Measurements from ENCODE around the gene TKTL2.
"Not testable (repeated sequence)": the region's sequence is repeated elsewhere in the genome, so short reads cannot be mapped to it uniquely, and the experiment has no call there.

The TKTL2 gene

GRCh38 chr4:163447023-163447422, 26.5 kb downstream of the TKTL2 start:
- not testable (repeated sequence) for DNase-seq (ENCODE audit: low read depth in 2 of 2)

GRCh38 chr4:163440040-163440439, 33.5 kb downstream of the TKTL2 start:
- no peak for DNase-seq (ENCODE audit: low read depth in 2 of 2)
